22Rv1 (cell line): ENCODE measurements around the gene ZNF92.

ENCODE experiments used
- CTCF ChIP-seq: fragments of 450-650 bp; IDR thresholded peaks from 2 replicates; pipeline ENCODE4 v1.5.1; 2017; ENCODE audit warnings: mild to moderate bottlenecking
- ZFX ChIP-seq: fragments of 450-650 bp; IDR thresholded peaks from 2 replicates; pipeline ENCODE4 v1.6.1; 2017; ENCODE audit warnings: antibody characterized with exemption, borderline replicate concordance

DNA sequence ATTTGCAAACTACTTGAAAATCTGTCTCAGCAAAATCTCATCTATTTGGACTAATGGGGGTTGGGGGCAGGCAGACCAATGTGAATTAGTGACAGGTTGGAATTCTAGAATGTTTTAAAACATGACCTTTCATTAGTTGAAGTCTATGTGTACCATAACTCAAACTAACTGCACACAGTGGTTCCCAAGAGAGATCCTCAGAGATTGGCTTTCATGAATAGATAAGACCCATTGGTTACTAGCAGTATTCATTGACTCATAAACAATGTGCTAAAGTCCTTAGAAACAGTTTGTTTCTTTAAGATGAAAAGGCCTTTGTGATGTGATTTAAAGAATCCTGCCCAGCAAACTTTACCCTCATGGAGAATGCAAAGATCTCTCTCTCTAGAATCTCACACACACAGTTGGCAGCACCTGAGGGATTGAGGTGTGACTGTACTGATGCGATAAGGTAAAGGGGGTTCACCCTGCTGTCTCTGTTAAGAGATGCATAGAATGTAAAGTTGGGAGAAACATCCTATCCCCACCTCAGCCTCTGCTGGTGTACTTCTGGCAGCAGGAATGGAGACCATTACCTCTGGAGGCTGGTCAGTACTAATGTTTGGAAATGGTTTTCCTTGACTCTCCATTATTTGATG is 70.7 kb downstream of the ZNF92 start:
- TF ChIP-seq CTCF (no peak), ZFX (no peak)
